ENCODE data around the gene PDX1. TPM values are rescaled to one million over a fixed set of nuclear protein-coding genes. Genes with fewer than 3 reads are reported as not detected.

Gene PDX1
- total and polyA plus RNA-seq, 2 of the 13 experiments (the other 11 are each of a cell fraction or from before 2014, with no cell fraction given): 0.07 TPM; not detected in 1

- TF ChIP-seq SP1 (IDR thresholded peaks at IDR 0.05) (no peak), SP1 (CRISPR knock-in tag; IDR thresholded peaks at IDR 0.05) (no peak), GPBP1L1 (CRISPR knock-in tag; IDR thresholded peaks at IDR 0.05) (no peak), HMG20A (CRISPR knock-in tag; IDR thresholded peaks at IDR 0.05; ENCODE audit: borderline replicate concordance) (no peak)
Observed at GRCh38 chr13:27971776-27972477, 52.1 kb downstream of the PDX1 start (continued).

- Histone ChIP-seq H3K79me2 (ENCODE audit: insufficient read depth, low read length) (no peaks in the 10 kb centered on the region), H3K27me3 (ENCODE audit: control insufficient read depth in 1 of 2, insufficient read depth in 2 of 2, low read length in 2 of 2) (peaks cover 14 to 72% of the 10 kb centered on the region in 2 experiments), H3K36me3 (replicated peaks in 1 of 2; ENCODE audit: control insufficient read depth in 1 of 2, insufficient read depth in 2 of 2, low read length in 2 of 2) (no peaks in the 10 kb centered on the region), H3K9me3 (ENCODE audit: low read length) (no peaks in the 10 kb centered on the region), H3K4me3 (replicated peaks in 1 of 3; ENCODE audit: insufficient read depth in 1 of 3, low read depth in 2 of 3, low read length in 3 of 3) (no peak overlapping the region), H4K20me1 (ENCODE audit: insufficient read depth, low read length) (no peaks in the 10 kb centered on the region), H2AFZ (ENCODE audit: low read length) (no peak overlapping the region), H3K4me2 (ENCODE audit: low read depth, low read length) (no peak overlapping the region), H3K9ac (ENCODE audit: insufficient read depth, low read depth, low read length) (no peak overlapping the region), H3K27ac (ENCODE audit: extremely low read length, insufficient read depth, low read length) (no peak overlapping the region), H3K4me1 (ENCODE audit: insufficient read depth, low read length) (peaks cover 21% of the 10 kb centered on the region; the same call in 1 of the 2 replicates)
- POLR2A ChIA-PET: no interaction called here
- DNase-seq (ENCODE audit: low spot score) (no peak), ATAC-seq (no peak), FAIRE-seq (no peak)
- BruUV-seq (replicated peaks): no TSS peak
- CTCF ChIA-PET (ENCODE audit: low intra/inter-chr PET ratio, low total read pairs): no interaction called here
- intact Hi-C loops (cut with micrococcal nuclease; ENCODE audit: unreplicated experiment) (no loop called here), in situ Hi-C loops (cut with HindIII; ENCODE audit: extremely low pct_ligation_motif_present, low pct_unique_long_range_greater_than_20kb) (loop anchor here (10.0 to 25.0 kb wide), 2 partner anchors 608 to 1010 kb away; no protein-coding TSS in a partner anchor)
- TF ChIP-seq STAG1 (CRISPR knock-in tag; IDR thresholded peaks at IDR 0.05): no peak
- no peak for TF ChIP-seq ZSCAN20 (CRISPR knock-in tag; IDR thresholded peaks at IDR 0.05; ENCODE audit: borderline replicate concordance)
- TF ChIP-seq RAD51 (IDR thresholded peaks at IDR 0.05; ENCODE audit: borderline replicate concordance): no peak
- TF ChIP-seq NFKBIZ (CRISPR knock-in tag; IDR thresholded peaks at IDR 0.05): no peak
- no peak for TF ChIP-seq TBX3 (IDR thresholded peaks at IDR 0.05; ENCODE audit: borderline replicate concordance)
- no peak for TF ChIP-seq KLF12 (CRISPR knock-in tag; IDR thresholded peaks at IDR 0.05; ENCODE audit: borderline replicate concordance)
- WGBS (ENCODE audit: low lambda C conversion rate): 8% methylated on average over 2 of the region's 2 CpGs
Observed at GRCh38 chr13:27972478-27972820, 52.6 kb downstream of the PDX1 start.
